GM12878 (cell line): ENCODE measurements around the gene RBBP5.

Source experiments
- BRCA1 ChIP-seq: IDR thresholded peaks from 2 replicates; pipeline ENCODE4 v1.6.1; 2011; ENCODE audit warnings: low read depth, low read length, improper control_type of control experiment
- CEBPB ChIP-seq, 2 experiments: fragments of 150-350 bp in 1 of 2; IDR thresholded peaks; 2 replicates each; pipeline ENCODE4 v1.6.1; 2012 to 2014; ENCODE audit warnings: low read depth in 2 of 2, low read length in 2 of 2, borderline replicate concordance in 1 of 2, inconsistent platforms in 1 of 2
- CTCF ChIP-seq, 3 experiments: IDR thresholded peaks in 2 of 3; conservative IDR thresholded peaks in 1 of 3; 2 replicates each; pipeline ENCODE4 v1.5.1; 2011; ENCODE audit warnings: low read depth in 3 of 3, low read length in 3 of 3, mild to moderate bottlenecking in 3 of 3, control low read depth in 2 of 3, moderate library complexity in 2 of 3, inconsistent platforms in 1 of 3, mixed read lengths in 1 of 3; ENCODE audit not compliant: control insufficient read depth in 2 of 3, insufficient read depth in 1 of 3; ENCODE audit errors: extremely low read depth in 1 of 3
- EP300 ChIP-seq, 2 experiments: fragments of 150-350 bp in 1 of 2; IDR thresholded peaks; 2 replicates each; pipeline ENCODE4 v1.6.1; 2011 to 2012; ENCODE audit warnings: low read depth in 2 of 2, low read length in 2 of 2, borderline replicate concordance in 1 of 2, improper control_type of control experiment in 1 of 2, inconsistent platforms in 1 of 2; ENCODE audit not compliant: control insufficient read depth in 1 of 2
- HDAC2 ChIP-seq: fragments of 200-600 bp; sonication (generic); IDR thresholded peaks from 2 replicates; pipeline ENCODE4 v1.6.1; 2017
- LARP7 ChIP-seq: fragments of 450-650 bp; IDR thresholded peaks from 2 replicates; pipeline ENCODE4 v1.6.1; 2017; ENCODE audit warnings: mild to moderate bottlenecking
- NR2C2 ChIP-seq: IDR thresholded peaks from 2 replicates; pipeline ENCODE4 v1.6.1; 2011; ENCODE audit warnings: borderline replicate concordance, low read depth; ENCODE audit not compliant: control insufficient read depth, insufficient read length
- TAF1 ChIP-seq: IDR thresholded peaks from 2 replicates; pipeline ENCODE4 v1.6.1; 2011; ENCODE audit warnings: mild to moderate bottlenecking, low read depth, low read length, borderline replicate concordance
- ZNF274 ChIP-seq: IDR thresholded peaks from one replicate; pipeline ENCODE4 v1.8.0; 2011; ENCODE audit not compliant: insufficient read length, insufficient read depth

GRCh38 chr1:205043866-205044265 is 77.9 kb downstream of the RBBP5 start:
- TF ChIP-seq BRCA1 (no peak), ZNF274 (no peak), TAF1 (no peak), CTCF (IDR thresholded peaks at IDR 0.05 in 2 of 3, conservative IDR thresholded peaks at IDR 0.05 in 1 of 3; ENCODE audit: control insufficient read depth in 2 of 3, extremely low read depth in 1 of 3, insufficient read depth in 1 of 3, low read depth in 3 of 3, low read length in 3 of 3) (no peak), HDAC2 (no peak), CEBPB (IDR thresholded peaks at IDR 0.05; ENCODE audit: borderline replicate concordance in 1 of 2, low read depth in 2 of 2, low read length in 2 of 2) (no peak), EP300 (IDR thresholded peaks at IDR 0.05; ENCODE audit: borderline replicate concordance in 1 of 2, control insufficient read depth in 1 of 2, low read depth in 2 of 2, low read length in 2 of 2) (no peak), LARP7 (no peak), NR2C2 (no peak)
